Stimulated activated CD8-positive, alpha-beta memory T cell treated with anti-CD3 and anti-CD28 coated beads, Interleukin-7, amount 100 ng/mL, for 24 hours (primary cell): Measurements from ENCODE around the gene PEDS1.
"Not testable (repeated sequence)": the region's sequence is repeated elsewhere in the genome, so short reads cannot be mapped to it uniquely, and the experiment has no call there.

Experiments used
- DNase-seq: peaks from one replicate; pipeline ENCODE4 v3.0.0-alpha.2; 2020; ENCODE audit warnings: low read depth

PEDS1 gene

DNA sequence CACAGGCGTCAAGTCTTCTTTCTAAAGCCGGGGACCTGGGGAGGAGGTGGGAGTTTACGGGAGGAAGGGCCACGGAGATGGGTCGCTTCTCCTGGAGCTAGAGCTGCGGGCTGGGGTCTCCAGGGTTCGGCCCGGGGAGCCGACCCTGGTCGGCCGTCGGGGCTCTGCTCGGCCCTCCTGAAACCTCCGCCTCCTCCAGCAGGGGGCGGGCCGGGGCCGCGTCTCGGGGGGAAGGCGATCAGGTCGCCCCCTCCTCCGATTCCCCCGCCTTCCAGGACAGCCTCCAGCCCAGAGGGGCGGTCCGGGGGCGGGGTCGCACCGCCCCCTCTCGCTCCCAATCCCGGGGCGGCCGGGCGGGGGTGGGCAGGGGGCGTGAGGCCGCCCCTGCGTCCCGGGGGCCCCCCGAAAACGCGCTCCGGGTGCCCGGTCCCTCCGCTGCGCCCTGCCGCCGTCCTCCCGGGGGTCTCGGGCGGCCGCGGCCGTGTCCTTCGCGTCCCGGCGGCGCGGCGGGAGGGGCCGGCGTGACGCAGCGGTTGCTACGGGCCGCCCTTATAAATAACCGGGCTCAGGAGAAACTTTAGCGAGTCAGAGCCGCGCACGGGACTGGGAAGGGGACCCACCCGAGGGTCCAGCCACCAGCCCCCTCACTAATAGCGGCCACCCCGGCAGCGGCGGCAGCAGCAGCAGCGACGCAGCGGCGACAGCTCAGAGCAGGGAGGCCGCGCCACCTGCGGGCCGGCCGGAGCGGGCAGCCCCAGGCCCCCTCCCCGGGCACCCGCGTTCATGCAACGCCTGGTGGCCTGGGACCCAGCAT is 36.9 kb upstream of the PEDS1 start, which contains the start of gene CEBPB:
CEBPB (plus strand) TSS at position 580 of the 814 bp plus-strand sequence; CDS start at position 784, 204 bp downstream.
- peak; percentile 67 for DNase-seq

DNA sequence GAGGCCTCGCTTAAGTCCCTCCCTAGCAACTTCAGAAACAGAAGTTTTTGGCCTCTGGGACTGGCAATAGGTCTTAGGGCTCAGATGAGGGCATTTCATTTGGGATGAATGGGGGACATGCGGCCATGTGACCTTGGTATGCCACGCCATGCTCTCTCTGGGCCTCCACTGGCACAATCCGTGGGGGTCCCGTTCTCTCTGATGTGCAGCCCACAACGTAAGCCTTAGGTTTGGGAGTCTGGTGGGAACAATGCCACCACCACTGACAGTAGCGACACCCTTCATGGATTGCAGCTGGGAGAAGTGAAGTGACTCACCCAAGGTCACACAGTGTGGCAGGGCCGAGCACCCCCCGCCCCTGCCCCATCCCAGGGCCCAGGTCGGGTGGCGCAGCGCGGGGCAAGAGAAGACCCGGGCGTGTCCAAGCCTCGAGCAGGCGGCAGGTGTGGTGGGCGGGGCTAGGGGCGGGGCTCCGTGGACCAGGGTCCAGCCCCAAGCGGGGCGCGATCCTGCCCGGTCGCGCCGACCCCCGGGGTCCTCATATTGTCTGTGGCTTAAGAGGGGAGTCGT is 36.2 kb upstream of the PEDS1 start:
- no peak for DNase-seq

DNA sequence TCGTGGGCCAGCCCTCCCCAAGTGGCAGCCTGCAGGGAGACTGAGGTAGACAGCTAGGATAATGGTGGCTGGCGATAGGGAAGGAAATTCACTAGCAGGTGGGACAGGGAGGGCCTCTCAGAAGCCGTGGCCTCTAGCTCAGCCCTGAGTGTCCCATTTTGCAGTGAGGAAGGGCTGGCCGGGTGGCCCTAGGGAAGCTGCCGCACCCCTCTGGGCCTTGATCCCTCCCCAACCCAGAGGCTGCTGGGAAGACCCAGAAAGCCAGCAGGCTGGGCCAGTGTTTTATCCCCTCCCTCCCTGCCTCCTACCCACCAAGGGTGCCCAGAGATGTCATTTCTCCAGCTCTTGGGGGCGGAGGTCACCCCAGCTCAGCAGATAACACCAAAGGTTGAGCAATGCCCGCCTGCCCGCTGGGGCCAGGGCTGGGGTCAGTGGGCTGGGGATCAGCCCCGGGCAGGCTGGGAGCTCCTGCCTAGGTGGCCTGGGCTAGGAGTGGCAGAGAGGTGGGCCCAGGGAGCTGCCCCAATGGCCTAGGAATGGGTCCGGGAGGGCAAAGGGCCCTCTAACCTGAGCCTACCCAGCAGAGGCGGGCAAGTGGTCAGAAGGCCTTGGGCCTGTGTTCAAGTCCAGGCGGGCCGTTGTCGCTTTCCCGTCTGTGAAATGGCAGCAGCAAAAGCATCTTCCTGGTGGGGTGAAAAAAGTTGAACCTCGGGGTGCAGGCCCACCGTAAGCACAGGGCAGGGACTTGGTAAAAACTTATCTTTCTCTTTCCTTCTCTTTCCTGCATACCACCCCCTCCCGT is 35.6 kb upstream of the PEDS1 start:
- DNase-seq, result no peak

- DNase-seq, result no peak
Measured at GRCh38 chr20:50188287-50188688, 34.8 kb upstream of the PEDS1 start.

DNA sequence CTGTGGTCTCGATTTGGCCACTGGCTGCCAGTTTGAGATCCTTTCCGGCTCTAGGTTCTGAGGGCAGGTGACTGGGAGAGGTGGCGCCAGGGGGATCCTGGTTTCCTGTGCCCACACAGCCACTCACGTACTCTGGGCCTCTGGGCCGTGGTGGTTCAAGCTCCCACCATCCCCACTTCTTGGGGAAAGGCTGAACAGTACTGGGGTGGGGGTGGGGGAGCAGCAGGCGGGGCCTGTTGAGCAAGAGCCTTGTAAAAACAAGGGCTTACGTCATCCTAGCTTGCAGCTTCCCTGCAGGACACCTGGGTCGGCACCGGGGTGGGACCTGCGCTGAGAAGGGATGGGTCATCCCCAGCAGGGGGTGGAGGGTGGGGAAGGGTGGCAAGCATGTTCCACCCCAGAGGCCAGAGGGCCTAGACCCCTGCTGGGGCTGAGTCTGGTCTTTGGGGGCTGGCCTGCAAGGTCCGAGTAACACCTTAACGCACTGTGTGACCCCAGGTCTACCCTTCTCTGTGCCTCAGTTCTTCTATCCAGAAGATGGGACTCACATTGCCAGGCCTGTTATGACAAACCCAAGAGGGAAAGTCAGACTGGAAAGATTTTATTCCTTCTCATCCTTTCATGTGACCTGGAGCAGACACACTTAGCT is 34.0 kb upstream of the PEDS1 start:
- no peak for DNase-seq

DNA sequence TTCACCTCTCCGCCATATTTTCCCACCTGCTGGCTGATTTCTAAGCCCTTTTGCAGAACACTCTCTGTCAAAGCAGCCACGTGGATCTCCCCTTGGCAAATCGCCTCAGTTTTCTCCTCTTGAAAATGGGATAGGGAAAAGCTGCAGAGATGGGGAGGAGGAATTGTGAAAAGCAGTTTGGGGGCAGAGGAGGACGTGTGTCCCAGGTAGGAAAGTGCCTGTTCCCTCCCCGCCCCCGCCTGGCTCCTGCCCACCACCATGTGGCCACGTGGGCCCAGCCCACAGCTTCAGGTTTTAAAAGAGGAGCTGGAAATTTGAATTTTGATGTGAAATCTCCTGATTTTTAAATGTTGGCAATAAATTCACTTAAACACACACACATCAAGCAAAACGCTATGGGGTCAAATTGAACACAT is 33.5 kb upstream of the PEDS1 start:
- no peak for DNase-seq

GRCh38 chr20:50186151-50186885 is 32.8 kb upstream of the PEDS1 start:
- DNase-seq, result peak; percentile 94

GRCh38 chr20:50185426-50185825 is 31.9 kb upstream of the PEDS1 start:
- no peak for DNase-seq

- DNase-seq, result no peak
Measured at GRCh38 chr20:50182346-50182745, 28.8 kb upstream of the PEDS1 start.

DNA sequence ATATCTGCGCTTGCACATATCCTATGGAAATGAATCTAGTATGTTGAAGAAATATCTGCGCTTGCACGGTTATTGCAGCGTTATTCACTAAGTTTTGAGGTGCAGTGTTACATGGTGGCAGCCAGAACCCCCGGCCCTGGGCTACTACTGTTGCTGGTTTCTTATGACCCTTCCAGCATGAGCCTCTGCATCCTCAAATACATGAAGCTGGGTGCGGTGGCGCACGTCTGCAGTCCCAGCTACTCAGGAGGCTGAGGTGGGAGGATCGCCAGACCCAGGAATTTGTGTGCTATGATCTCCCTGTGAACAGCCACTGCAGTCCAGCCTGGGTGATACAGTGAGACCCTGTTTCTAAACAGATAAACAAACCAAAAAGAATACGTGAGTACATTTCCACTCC is 27.8 kb upstream of the PEDS1 start:
- no peak for DNase-seq

GRCh38 chr20:50178672-50179071 is 25.1 kb upstream of the PEDS1 start:
- DNase-seq, result not testable (repeated sequence)

DNA sequence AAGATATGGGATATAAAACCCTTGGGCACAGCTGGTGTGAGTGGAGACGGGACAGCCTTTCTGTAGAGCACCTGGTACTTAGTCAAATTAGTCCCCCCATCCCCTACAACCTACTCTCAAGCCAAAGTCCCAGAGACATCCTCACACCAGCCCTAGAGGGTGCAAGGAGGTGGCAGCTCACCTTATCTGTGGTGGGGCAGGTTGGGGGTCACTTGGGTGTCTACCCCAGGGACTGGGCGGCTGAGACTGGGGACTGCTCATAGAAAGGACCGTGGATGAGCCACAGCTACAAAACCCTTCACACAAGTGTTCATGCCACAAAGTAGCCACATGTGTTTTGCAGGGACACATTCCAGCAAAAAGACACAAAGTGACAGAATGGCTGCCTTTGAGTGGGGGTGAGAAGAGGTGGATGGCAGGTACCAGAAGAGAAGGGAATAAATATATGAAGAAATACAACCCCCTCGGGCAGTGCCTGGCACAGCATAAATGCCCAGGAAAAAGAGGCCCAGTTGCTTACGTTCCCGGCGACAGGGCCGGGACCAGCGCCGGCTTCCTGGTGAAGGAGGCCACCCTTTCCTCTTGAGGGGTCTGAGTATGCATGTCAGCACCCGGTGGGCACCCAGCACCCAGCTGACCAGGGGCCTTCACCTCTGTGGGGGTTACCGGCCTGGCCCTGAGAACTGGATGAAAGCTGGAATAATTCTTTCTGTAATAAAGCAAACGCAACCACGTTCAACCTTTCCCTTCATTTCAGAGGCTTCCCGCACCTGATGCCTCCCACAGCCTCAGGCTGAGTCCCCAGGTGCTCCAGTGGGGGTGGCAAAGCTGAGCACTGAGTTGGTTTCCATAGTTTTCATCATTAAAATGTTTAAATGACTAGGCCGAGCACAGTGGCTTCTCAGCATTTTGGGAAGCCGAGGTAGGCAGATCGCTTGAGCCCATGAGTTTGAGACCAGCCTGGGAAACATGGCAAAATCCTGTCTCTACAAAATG is 22.7 kb upstream of the PEDS1 start:
- DNase-seq, result no peak

DNA sequence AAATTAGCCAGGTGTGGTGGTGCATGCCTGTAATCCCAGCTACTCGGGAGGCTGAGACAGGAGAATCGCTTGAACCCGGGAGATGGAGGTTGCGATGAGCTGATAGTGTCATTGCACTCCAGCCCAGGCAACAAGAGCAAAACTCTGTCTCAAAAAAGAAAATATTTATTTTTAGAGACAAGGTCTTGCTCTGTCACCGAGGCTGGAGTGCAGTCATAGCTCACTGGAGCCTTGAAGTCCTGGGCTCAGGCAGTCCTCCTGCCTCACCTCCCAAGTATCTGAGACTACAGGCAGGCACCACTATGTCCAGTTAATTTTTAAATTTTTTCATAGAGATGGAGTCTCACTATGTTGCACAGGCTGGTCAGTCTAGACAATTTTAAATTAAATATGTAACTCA is 20.9 kb upstream of the PEDS1 start:
- DNase-seq, result no peak

- DNase-seq, result no peak
Measured at GRCh38 chr20:50172347-50173013, 19.0 kb upstream of the PEDS1 start.

GRCh38 chr20:50170549-50171220 is 17.2 kb upstream of the PEDS1 start:
- DNase-seq, result no peak

- peak; percentile 67 for DNase-seq
Measured at GRCh38 chr20:50169329-50169823, 15.9 kb upstream of the PEDS1 start.

DNA sequence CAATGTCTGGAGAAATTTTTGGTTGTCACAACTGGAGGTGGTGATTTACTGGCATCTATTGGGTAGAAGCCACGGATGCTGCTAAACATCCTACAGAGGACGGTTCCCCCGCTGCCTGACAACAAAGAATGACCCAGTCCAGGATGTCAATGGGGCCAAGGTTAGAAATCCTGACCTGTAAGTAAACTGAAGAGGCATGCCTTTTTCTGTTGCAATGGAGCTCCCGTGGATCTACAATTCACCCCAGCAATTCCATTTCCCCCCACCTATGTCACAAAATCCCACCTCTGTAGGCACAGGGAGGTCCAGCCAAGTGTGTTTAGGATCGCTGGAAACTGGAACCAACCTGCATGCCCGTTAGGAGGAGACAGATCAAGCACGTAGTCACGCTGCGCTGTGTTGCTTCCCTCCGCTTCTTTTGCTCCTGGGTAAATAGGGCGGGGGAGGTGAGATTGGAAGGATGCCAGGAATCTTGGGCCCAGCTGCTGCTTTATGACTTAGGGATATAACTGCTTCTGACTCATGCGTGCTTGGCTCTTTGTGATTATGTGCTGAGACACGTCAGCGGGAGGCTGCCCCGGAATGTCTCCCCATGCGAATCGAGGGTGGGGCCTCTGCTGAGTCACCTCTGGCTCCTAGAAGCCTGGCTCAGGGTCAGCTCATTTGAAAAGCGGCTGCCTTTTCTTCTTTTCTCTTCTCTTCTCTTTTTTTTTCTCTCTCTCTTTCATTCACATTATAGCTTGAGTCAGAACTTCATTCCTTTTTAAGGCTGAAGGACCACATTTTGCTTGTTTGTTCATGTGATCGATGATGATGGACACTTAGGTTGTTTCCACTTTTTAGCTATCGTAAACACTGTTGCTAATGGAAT is 12.4 kb upstream of the PEDS1 start:
- peak; percentile 54 for DNase-seq
